Measurements from ENCODE around the gene PIGQ.

Gene PIGQ

DNA sequence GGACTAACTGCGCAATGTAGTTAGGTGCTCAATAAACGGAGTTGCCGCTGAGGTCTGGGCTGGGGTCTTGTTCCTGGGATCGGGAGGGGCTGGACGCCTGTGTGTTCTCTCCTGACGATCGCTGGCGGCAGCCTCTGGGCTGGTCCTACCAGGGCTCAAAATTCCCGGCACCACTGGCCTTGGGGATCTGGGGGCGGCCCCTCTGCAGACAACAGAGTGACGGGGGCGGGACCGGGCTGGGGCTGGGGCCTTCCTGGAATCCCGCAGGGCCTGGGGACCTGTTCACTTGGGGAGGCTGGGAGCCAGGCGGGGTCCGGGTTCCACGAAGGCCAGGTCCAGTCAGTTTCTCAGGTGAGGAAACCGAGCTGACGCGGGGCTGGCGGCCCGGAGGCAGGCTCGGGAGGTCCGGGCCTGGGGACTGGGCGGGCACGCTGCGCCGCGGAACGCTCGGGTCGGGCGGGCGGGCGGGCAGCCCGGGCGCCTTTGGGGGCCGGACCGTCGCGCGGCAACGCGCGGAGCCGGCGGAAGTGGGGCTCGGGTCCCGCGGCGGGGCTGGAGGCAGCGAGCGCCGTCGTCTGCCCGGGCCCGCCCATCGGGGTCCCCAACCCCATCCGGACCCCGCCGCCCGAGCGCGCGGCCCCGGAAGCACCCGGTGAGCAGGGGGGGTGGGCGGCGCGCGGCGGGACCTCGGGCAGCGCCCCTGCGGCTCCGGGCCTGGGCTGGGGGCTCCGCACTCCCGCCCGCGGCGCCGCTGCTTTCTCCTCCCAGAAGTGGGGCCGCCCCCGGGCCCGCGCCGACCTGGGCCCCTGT is at the start of gene PIGQ:
Gene PIGQ, plus strand, starts transcription at position 524 of the 810 bp plus-strand sequence. CDS start 4,107 bp downstream, outside the sequence.
- H3K36me3 ChIP-seq (ENCODE audit: control insufficient read depth, insufficient read depth, low read length) = peaks cover 7% of the 10 kb centered on the region

DNA sequence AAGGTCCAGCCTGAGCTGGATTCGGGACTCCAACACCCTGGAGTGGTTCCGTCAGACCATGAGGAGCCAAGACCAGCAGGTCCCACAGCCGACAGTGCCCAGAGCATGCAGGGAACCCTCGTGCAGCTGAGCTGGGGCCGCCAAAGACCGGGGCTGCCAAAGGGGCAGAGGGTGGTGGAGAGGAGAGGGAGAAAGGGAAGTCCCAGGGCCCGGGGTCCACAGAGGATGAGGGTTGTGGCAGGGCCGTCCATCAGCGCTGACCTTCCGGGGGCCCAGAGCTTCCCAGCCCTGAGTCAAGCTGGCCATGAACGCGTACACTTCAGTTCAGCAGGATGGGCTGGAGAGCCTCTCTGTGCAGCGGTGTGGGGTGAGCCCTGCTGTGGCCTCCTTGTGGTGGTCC is 48.9 kb upstream of the PIGQ start:
- Histone ChIP-seq H3K4me3 (ENCODE audit: low read depth, low read length) (no peak overlapping the region), H3K27me3 (ENCODE audit: control insufficient read depth, insufficient read depth, low read length) (no peaks in the 10 kb centered on the region), H3K9ac (ENCODE audit: low read depth, low read length) (no peak overlapping the region), H3K36me3 (ENCODE audit: control insufficient read depth, insufficient read depth, low read length) (peaks cover 19% of the 10 kb centered on the region), H3K9me3 (ENCODE audit: control insufficient read depth, insufficient read depth, low read length) (no peaks in the 10 kb centered on the region), H3K4me1 (ENCODE audit: control insufficient read depth, insufficient read depth, low read length) (no peaks in the 10 kb centered on the region)

More for the DNA sequence above, at the start of gene PIGQ:
- H3K4me1 ChIP-seq (ENCODE audit: control insufficient read depth, insufficient read depth, low read length) = no peaks in the 10 kb centered on the region
- H3K27me3 ChIP-seq (ENCODE audit: control insufficient read depth, insufficient read depth, low read length) = no peaks in the 10 kb centered on the region
- H3K9ac ChIP-seq (ENCODE audit: low read depth, low read length) = peak within 1 kb of the TSS; percentile 83
- H3K9me3 ChIP-seq (ENCODE audit: control insufficient read depth, insufficient read depth, low read length) = no peaks in the 10 kb centered on the region
- H3K4me3 ChIP-seq (ENCODE audit: low read depth, low read length) = peak within 1 kb of the TSS; percentile 68

DNA sequence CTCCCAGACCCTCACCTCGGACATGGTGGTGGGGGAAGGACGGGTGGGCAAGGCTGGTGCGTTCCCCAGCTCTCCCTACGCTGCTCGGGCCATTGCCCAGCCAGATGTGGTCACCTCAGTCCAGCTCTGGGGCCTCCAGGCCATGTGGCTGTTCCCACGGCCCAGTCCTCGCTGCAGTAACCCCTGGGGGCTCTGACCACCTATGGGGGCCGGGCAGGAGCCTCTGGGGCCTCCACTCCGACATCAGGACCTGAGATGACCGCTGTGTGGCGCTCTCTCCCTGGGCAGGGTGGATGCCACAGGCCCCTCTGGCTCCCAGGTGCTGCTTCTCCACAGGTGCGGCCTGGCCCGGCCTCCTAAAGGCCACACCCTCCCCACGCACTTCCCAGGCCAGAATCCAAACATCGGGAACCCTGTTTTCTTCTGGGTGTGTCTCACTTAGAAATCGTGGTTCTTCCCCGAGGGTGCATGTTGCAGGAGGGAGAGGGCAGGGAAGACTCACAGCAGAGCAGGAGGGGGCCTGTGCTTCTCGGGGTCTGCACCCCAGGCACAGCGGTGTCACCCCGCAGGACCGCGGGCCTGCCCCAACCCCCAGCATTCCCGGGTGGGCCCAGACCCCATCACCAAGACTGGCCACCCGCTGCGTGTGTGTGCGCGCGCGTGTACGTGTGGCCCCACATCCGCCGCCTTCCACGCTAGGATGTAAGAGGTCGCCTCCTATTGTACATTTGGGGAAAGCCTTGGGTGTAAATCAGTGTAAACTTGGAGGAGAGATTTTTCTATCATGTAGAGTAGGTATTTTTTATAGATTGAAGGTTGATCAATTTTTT is 48.2 kb upstream of the PIGQ start:
- Histone ChIP-seq H3K27me3 (ENCODE audit: control insufficient read depth, insufficient read depth, low read length) (no peaks in the 10 kb centered on the region), H3K9me3 (ENCODE audit: control insufficient read depth, insufficient read depth, low read length) (no peaks in the 10 kb centered on the region), H3K9ac (ENCODE audit: low read depth, low read length) (no peak overlapping the region), H3K4me3 (ENCODE audit: low read depth, low read length) (no peak overlapping the region), H3K4me1 (ENCODE audit: control insufficient read depth, insufficient read depth, low read length) (peaks cover 6% of the 10 kb centered on the region), H3K36me3 (ENCODE audit: control insufficient read depth, insufficient read depth, low read length) (peaks cover 18% of the 10 kb centered on the region)

DNA sequence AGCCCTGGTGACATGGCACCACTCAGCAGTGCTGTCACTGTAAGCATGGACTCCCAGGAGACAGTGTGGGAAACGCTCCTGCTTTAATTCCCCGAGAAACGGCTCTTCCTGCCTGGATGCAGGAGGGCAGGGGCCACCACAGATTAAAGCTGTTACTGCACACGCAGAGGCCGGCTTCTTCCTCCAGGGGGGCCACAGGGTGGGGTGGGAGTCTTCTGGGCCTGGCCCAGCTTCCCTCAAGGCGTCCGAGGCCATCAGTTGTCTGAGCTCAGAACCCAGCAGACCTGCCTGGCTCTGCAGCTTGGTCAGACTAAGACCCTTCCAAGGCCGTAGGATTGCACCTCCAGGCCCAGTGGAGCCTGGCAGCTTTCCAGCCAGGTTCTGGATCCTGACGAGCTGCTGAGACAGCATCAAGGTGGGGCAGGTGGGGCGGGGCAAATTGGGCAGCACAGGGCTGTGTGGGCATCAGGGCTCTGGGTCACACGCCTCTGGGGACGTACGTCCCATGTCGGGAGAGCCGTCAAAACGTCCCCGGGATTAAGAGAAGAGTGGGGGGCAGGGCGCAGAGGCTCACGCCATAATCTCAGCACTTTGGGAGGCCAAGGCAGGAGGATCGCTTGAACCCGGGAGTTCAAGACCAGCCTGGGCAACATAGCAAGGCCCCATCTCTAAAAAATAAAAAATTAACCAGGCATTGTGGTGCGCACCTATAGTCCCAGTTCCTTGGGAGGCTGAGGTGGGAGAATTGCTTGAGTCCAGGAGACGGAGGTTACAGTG is 47.3 kb upstream of the PIGQ start:
- Histone ChIP-seq H3K9me3 (ENCODE audit: control insufficient read depth, insufficient read depth, low read length) (no peaks in the 10 kb centered on the region), H3K4me1 (ENCODE audit: control insufficient read depth, insufficient read depth, low read length) (peaks cover 6% of the 10 kb centered on the region), H3K27me3 (ENCODE audit: control insufficient read depth, insufficient read depth, low read length) (no peaks in the 10 kb centered on the region), H3K9ac (ENCODE audit: low read depth, low read length) (no peak overlapping the region), H3K36me3 (ENCODE audit: control insufficient read depth, insufficient read depth, low read length) (peaks cover 18% of the 10 kb centered on the region), H3K4me3 (ENCODE audit: low read depth, low read length) (no peak overlapping the region)

DNA sequence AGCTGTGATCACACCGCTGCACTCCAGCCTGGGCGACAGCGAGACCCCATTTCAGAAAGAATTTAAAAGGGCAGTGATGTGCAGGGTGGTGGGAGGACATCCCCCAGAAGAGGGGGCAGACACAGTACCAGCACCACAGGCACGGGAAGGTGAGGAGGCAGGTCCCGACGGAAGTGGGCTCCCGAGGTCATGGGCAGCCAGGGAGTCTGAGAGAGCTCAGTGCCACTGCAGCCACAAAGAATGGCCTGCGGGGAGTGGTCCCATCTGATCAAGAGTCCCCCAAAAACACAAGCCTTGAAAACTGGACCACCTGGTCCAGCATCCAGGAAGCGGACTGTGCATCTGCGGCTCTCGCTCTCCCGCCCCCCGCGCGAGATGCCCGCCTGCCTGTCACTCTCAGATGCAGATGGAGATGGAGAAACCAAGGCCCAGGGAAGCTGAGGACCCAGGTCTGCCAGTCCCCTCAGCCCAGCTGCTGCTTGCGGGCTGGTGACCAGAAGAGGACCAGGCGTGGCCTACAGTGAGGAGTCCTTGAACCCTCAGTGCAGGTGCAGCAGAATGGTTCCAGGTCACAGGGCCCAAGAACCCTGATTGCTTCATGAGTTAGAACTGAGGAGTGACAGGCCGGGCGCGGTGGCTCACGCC is 46.5 kb upstream of the PIGQ start:
- Histone ChIP-seq H3K9ac (ENCODE audit: low read depth, low read length) (no peak overlapping the region), H3K4me1 (ENCODE audit: control insufficient read depth, insufficient read depth, low read length) (peaks cover 6% of the 10 kb centered on the region), H3K36me3 (ENCODE audit: control insufficient read depth, insufficient read depth, low read length) (peaks cover 18% of the 10 kb centered on the region), H3K27me3 (ENCODE audit: control insufficient read depth, insufficient read depth, low read length) (no peaks in the 10 kb centered on the region), H3K9me3 (ENCODE audit: control insufficient read depth, insufficient read depth, low read length) (no peaks in the 10 kb centered on the region), H3K4me3 (ENCODE audit: low read depth, low read length) (no peak overlapping the region)

DNA sequence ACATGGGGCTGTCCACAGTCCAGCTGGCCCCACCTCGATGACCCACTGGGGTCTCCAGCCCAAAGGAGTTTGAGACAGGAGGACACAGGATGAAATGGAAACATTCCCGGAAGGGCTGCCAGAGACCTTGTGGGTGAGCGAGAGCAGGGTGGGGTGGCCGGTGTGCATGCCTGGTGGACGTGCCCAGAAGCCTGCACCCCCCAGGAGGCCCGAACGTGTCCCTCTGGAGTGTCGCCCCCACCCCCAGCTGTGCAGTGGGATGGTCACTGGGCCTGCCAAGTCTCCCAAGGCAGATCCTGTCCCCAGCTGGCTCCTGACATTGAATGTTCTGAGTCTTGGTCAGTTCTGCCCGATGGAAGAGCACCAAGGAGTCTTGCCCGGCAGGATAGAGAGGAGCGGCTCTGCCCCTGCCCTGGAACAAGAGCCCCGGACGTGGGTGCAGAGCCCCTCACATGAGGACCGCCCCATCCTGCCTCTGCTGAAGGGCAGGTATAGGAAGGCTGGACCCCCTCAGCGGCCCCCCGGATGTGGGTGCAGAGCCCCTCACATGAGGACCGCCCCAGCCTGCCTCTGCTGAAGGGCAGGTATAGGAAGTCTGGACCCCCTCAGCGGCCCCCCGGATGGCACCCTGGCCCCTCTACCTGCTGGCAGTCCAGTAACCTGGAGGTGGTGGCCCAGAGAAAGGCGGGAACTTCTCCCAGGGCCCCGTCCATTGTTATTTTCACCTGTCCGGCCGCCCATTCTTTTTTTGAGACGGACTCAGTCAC is 45.3 kb upstream of the PIGQ start:
- H3K4me3 ChIP-seq (ENCODE audit: low read depth, low read length) = no peak overlapping the region
- no peaks in the 10 kb centered on the region for H3K9me3 ChIP-seq (ENCODE audit: control insufficient read depth, insufficient read depth, low read length)
- H3K36me3 ChIP-seq (ENCODE audit: control insufficient read depth, insufficient read depth, low read length) = peaks cover 10% of the 10 kb centered on the region
- peaks cover 12% of the 10 kb centered on the region for H3K4me1 ChIP-seq (ENCODE audit: control insufficient read depth, insufficient read depth, low read length)
- no peak overlapping the region for H3K9ac ChIP-seq (ENCODE audit: low read depth, low read length)
- no peaks in the 10 kb centered on the region for H3K27me3 ChIP-seq (ENCODE audit: control insufficient read depth, insufficient read depth, low read length)

DNA sequence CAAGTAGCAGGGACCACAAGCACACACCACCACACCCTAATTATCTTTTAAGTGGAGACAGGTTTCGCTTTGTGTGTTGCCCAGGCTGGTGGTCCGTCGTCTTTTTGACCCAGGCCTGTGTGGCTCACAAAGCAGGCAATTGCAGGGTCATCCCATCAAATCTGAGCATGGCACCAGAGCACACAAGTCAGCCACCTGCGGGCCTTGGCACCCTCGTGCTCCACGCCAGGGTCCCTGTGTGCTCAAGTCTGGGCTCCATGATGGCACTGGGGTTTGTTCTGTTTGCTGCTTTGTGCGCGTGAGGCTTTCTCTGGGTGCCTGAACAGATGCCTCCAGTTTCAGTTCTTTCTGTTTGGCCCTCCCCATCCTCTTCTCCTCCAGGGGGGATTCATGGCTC is 44.6 kb upstream of the PIGQ start:
- Histone ChIP-seq H3K9ac (ENCODE audit: low read depth, low read length) (no peak overlapping the region), H3K27me3 (ENCODE audit: control insufficient read depth, insufficient read depth, low read length) (no peaks in the 10 kb centered on the region), H3K9me3 (ENCODE audit: control insufficient read depth, insufficient read depth, low read length) (no peaks in the 10 kb centered on the region), H3K4me3 (ENCODE audit: low read depth, low read length) (no peak overlapping the region), H3K4me1 (ENCODE audit: control insufficient read depth, insufficient read depth, low read length) (peaks cover 12% of the 10 kb centered on the region), H3K36me3 (ENCODE audit: control insufficient read depth, insufficient read depth, low read length) (peaks cover 7% of the 10 kb centered on the region)

DNA sequence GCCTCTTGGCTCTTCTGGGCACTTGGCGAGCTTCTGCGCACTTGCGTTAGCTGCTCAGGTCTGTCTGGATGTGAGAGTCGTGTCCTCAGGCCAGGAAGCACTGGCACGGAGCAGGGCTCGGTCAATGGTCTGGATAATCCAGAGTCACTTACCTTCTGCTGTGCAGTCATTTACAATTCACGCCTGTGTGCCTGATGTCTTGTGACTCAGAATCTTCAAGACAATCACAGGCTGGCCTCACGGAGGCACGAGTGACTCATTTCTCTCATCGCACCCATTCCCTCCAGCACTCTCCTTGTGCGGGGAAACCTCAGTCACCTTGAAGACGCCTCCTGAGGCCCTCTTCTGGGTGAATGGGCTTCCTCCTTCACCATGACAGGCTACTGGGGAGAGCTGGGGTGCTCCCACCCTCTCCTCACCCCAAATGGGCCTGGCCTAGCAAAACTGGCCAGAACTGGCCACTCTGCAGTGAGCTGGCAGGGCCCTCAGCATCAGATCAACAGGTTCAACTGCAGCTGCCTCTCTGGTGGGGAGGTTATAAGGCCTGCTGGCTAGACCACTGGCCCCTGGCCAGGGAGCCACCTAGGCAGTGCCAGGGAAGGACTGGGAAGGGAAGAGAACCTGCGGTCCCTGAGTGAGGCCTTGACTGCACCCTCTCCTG is 44.1 kb upstream of the PIGQ start:
- peaks cover 6% of the 10 kb centered on the region for H3K36me3 ChIP-seq (ENCODE audit: control insufficient read depth, insufficient read depth, low read length)
- peak overlapping the region; percentile 80 for H3K4me3 ChIP-seq (ENCODE audit: low read depth, low read length)
- no peaks in the 10 kb centered on the region for H3K9me3 ChIP-seq (ENCODE audit: control insufficient read depth, insufficient read depth, low read length)
- H3K27me3 ChIP-seq (ENCODE audit: control insufficient read depth, insufficient read depth, low read length) = no peaks in the 10 kb centered on the region
- H3K4me1 ChIP-seq (ENCODE audit: control insufficient read depth, insufficient read depth, low read length) = peaks cover 12% of the 10 kb centered on the region
- no peak overlapping the region for H3K9ac ChIP-seq (ENCODE audit: low read depth, low read length)

DNA sequence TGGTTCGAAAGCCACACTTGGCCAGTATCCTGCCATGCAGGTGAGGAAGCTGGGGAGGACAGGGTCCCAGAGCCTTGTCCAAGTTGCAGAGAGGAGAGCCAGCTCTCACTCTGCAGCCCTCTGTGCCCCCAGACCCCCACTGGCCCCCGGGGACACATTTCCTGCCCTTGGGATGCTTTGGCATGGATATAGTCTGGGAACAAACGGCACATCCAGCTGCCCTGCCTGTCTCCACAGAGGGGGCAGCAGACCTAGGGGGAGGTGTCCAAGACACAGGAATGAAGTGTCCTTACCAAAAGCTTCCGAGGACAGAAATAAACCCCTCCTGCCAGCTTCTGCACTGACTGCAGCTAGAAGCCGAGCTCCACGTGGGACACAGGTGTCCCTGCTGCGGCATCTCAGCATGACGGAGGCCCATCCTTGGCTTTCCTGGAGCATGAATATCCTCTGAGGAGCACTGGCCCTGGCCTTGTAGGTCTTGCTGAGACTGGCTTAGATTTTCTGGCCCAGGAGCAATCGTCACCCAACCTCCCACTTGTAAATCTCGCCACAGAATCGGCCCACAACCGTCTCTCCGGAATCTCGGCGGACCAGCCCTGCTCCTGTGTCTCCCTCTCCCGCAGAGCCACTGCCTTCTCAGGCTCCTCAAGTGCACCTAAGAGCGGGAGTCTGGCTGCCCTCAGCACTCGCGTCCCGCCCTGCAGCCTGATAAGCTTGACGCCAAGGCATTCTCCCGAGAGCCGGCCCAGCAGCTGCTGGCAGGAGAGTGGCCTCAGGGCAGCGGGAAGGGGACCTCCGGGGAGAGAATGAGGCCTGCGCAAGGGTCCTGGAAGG is 43.4 kb upstream of the PIGQ start:
- H3K36me3 ChIP-seq (ENCODE audit: control insufficient read depth, insufficient read depth, low read length) = peaks cover 2% of the 10 kb centered on the region
- H3K4me3 ChIP-seq (ENCODE audit: low read depth, low read length) = peak overlapping the region; percentile 80
- peak overlapping the region; percentile 94 for H3K9ac ChIP-seq (ENCODE audit: low read depth, low read length)
- H3K27me3 ChIP-seq (ENCODE audit: control insufficient read depth, insufficient read depth, low read length) = no peaks in the 10 kb centered on the region
- no peaks in the 10 kb centered on the region for H3K9me3 ChIP-seq (ENCODE audit: control insufficient read depth, insufficient read depth, low read length)
- peaks cover 12% of the 10 kb centered on the region for H3K4me1 ChIP-seq (ENCODE audit: control insufficient read depth, insufficient read depth, low read length)

Measured in iPS-15b (cell line).